Subcutaneous adipose tissue (tissue), 4 donors: Measurements from ENCODE around the gene GNAQ. TPM values are rescaled to one million over a fixed set of nuclear protein-coding genes. Genes with fewer than 3 reads are reported as not detected.

ENCODE experiments used
- total RNA-seq, 4 donors: library from RNA; depleted of rRNA; stranded (reverse); fragments of >200 nt; gene quantifications; one replicate each; pipeline ENCODE4 v1.1.0, GENCODE V29; 2016
- TF ChIP-seq, protein P1 (sequence below): fragments of 450-650 bp; IDR thresholded peaks from one replicate; pipeline ENCODE4 v1.5.1; 2016; ENCODE audit warnings: low read depth, mild to moderate bottlenecking, control low read depth, antibody characterized with exemption, moderate library complexity

The GNAQ gene
- total RNA-seq, 4 donors from 2014 or later = 41.8 to 100 (median 45.5) TPM

DNA sequence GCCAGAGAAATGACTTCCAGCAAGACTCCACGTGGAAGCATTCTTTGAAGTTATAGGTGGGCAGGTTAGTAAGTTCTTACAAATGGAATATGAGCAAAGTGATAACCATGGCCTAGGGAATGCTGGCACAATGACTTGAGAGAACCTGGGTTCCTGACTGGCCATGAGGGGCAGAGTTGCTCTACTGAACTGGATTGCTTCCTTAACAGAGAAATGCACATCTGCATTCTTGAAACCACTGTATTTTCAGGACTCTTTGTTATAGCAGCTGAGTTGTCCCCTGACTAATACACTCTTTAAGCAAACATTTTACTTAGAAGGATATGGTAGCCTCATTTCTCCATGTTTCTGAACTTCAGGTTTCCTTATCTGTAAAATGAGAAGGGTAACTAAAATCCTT is 275.2 kb downstream of the GNAQ start:
- TF ChIP-seq, protein P1, sequence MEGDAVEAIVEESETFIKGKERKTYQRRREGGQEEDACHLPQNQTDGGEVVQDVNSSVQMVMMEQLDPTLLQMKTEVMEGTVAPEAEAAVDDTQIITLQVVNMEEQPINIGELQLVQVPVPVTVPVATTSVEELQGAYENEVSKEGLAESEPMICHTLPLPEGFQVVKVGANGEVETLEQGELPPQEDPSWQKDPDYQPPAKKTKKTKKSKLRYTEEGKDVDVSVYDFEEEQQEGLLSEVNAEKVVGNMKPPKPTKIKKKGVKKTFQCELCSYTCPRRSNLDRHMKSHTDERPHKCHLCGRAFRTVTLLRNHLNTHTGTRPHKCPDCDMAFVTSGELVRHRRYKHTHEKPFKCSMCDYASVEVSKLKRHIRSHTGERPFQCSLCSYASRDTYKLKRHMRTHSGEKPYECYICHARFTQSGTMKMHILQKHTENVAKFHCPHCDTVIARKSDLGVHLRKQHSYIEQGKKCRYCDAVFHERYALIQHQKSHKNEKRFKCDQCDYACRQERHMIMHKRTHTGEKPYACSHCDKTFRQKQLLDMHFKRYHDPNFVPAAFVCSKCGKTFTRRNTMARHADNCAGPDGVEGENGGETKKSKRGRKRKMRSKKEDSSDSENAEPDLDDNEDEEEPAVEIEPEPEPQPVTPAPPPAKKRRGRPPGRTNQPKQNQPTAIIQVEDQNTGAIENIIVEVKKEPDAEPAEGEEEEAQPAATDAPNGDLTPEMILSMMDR = no peak

DNA sequence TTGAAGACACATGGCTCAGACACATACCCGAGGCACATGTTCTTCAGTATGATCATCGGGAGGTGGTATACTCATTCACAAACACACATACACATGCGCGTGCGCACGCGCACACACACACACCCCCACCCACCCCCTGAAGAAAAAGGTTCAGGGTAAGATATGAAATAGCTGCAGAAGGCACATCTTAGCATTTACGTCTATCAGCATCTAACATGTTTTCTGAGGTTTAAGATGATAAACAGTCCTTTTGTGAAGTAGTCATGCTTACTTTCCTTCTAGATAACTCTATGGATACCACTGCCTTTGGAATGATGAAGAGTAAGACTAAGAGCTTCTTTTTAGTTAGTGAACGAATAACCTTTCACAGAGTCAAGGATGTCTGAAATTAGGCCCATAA is 278.4 kb downstream of the GNAQ start:
- TF ChIP-seq, protein P1 = no peak

DNA sequence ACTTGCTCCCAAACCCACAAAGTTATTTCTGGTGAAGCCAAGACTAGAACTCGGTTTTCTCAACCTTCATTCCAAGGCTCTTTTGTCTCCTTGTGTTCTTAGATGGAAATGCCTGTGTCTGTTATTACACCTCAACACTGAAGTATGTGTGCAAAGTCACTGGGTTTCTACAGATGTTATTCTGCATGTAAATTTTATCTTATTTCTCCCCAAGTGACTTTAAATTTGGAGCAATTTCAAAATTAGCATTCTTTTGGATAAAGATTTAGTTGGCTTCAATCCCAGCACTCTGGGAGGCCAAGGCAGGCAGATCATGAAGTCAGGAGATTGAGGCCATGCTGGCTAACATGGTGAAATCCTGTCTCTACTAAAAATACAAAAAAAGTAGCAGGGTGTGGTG is 279.1 kb downstream of the GNAQ start:
- TF ChIP-seq, protein P1 = no peak

DNA sequence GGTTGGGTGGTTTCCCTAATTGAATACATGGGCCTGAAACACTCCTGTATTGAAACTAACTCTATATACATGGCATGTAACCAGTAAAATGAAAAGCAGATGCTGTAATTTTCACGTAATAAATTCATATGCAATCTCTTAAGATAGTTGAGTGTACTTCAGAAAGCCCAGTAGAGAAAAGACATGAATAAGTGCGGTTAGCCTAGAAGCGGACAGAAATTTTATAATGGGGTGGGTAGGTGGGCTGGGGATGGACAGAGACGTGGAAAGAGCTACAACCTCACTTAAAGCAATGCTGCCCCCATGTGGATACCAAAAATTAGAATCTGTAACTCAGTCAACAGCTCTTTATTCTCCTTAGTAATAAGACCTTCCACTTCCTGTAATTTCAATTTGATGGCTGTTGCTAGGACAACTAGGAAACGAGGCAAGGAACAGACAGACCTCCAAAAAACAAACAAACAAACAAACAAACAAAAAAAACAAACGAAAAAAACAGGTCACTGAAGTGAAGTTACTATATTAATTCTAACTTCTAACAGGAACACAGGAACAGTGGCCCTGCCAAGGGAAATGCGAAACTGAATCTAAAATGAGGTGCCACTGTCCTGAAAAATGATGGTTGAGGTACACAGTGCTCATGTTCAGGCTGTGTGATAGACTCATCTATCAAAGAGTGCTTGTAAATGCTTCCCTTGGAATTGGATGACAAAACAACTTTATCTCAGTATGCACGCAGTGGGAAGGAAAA is 280.1 kb downstream of the GNAQ start:
- TF ChIP-seq, protein P1 = no peak

DNA sequence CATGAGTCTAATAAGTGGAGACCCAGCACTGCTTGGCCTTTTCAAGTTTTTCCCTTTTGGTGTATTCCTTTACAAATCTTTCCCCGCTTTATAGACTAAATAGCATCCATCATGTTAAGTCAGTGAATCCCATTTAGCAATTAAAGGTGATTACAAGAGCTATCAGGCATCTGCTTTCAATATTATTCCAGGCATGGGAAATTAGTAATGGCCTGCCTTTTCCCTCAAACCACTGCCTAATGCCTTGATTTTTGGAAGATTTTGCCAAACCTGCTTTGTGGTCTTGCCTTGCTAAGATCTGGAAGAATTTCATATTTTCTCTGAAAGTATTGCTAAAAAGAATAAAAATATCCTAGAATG is 280.6 kb downstream of the GNAQ start:
- TF ChIP-seq, protein P1 = no peak

DNA sequence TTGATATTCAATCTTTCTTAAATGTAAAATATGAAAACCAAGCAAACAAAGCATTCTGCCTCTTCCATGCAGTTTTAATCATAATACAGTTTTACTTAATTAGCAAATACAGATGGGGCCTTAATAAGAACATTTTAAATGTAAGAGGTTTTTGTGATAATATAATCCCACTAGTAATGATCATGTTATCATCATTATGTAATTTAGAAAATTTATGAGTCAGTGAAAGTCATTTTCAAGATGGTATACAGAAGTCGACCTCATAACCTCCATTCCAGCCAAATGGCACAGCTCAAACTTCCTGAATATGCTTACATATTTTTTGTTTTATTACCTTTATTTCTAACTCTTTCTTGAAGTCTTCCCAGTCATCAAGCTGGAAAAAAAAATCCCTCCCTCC is 281.3 kb downstream of the GNAQ start:
- TF ChIP-seq, protein P1 = no peak

DNA sequence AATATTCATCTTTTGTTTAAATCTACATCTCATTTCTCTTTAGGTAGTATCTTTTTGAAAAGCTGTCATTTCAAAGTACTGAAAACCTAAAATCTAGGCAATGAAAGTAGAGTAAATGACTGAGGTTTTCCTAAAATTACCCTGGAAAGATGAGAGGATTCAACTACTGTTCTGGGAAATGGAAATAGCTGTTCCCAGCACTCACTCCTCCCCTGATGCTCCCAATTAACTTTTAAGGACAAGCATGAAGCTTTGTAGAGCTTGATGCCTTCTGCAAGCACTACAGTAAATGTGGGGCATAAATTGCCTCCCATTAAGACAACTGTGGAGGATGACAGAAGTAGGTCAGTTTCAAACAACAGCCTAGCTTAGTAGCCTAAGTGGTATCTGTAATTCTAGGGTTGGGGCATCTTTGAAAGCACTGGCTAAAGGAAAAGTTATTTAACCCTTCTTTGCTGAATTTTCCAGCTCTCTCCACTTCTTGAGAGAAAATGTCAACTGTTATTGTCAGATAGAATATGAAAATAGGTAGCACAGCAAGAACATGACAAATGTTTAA is 283.3 kb downstream of the GNAQ start:
- TF ChIP-seq, protein P1 = no peak
